HCT116 (cell line): Measurements from ENCODE around the gene AZIN2. TPM values are rescaled to one million over a fixed set of nuclear protein-coding genes. Genes with fewer than 3 reads are reported as not detected.

Experiments
- ATAC-seq: fragments of 200-7000 bp; cut with Tn5 transposase; 2 replicates; pipeline ENCODE4 v1.9.1; 2020; ENCODE audit warnings: mild to moderate bottlenecking, moderate library complexity
- BruUV-seq: library from RNA; stranded (reverse); fragments of 400-500 nt; replicated peaks from 2 replicates; lab custom pipeline; 2021; lab: Mats Ljungman, UMichigan
- CTCF ChIA-PET: fragments of 300-600 bp; sonication (Branson Sonifier 250); formaldehyde crosslinking; loops from one replicate; lab custom pipeline; 2021; ENCODE audit warnings: antibody characterized with exemption; lab: Charles Lee
- POLR2A ChIA-PET: fragments of 300-600, 350-600 bp; sonication (Branson Sonifier 250); formaldehyde crosslinking; loops from one replicate; lab custom pipeline; 2021; ENCODE audit warnings: antibody characterized with exemption; lab: Charles Lee
- RAD21 ChIA-PET, 2 experiments: fragments of 300-600 bp; sonication (Branson Sonifier 250); formaldehyde crosslinking; loops; one replicate each; lab custom pipeline; 2023; ENCODE audit warnings: low total read pairs in 2 of 2; ENCODE audit not compliant: uncharacterized antibody in 2 of 2, unreplicated experiment in 2 of 2, low non-redundant PET in 1 of 2; lab: Charles Lee
- DNase-seq: peaks from one replicate; pipeline ENCODE4 v3.0.0-alpha.2; 2010; ENCODE audit warnings: low read depth, low spot score
- H2AFZ ChIP-seq: fragments of 200-600 bp; shearing (Covaris generic), sonication (generic); 2 replicates; pipeline ENCODE4 v1.6.1; 2017; ENCODE audit warnings: low read depth, mixed run types, mixed read lengths, antibody characterized with exemption, low read length; ENCODE audit not compliant: poor library complexity, severe bottlenecking
- H3K27ac ChIP-seq: 2 replicates; pipeline ENCODE4 v1.5.1; 2012; ENCODE audit warnings: low read depth, low read length
- H3K27me3 ChIP-seq: fragments of 200-600 bp; sonication (generic); 2 replicates; pipeline ENCODE4 v1.6.1; 2016; ENCODE audit warnings: mixed run types, low read length, mixed read lengths; ENCODE audit not compliant: insufficient read depth
- H3K36me3 ChIP-seq, 2 experiments: fragments of 200-500 bp in 1 of 2; fragments of 200-600 bp in 1 of 2; sonication (Bioruptor generic) in 1 of 2; sonication (generic) in 1 of 2; 2 replicates each; pipeline versions ENCODE4 v1.5.1 to v1.6.1; 2014 to 2016; ENCODE audit warnings: low read length in 2 of 2, inconsistent platforms in 1 of 2, mixed read lengths in 1 of 2, mixed run types in 1 of 2; ENCODE audit not compliant: insufficient read depth in 2 of 2, control insufficient read depth in 1 of 2
- H3K4me1 ChIP-seq, 2 experiments: fragments of 200-600 bp in 1 of 2; sonication (generic) in 1 of 2; 2 replicates each; pipeline versions ENCODE4 v1.5.1 to v1.6.1; 2012 to 2017; ENCODE audit warnings: low read length in 2 of 2, inconsistent platforms in 1 of 2, mild to moderate bottlenecking in 1 of 2, mixed read lengths in 1 of 2, mixed run types in 1 of 2, moderate library complexity in 1 of 2; ENCODE audit not compliant: insufficient read depth in 2 of 2, control insufficient read depth in 1 of 2
- H3K4me2 ChIP-seq: fragments of 200-600 bp; sonication (generic); 2 replicates; pipeline ENCODE4 v1.6.1; 2017; ENCODE audit warnings: mixed run types, low read length, mixed read lengths
- H3K4me3 ChIP-seq, 2 experiments: fragments of 200-600 bp in 1 of 2; sonication (generic) in 1 of 2; replicated peaks in 1 of 2; 2 replicates each; pipeline ENCODE4 v1.5.1; 2011 to 2016; ENCODE audit warnings: low read length in 2 of 2, control low read depth in 1 of 2, low read depth in 1 of 2, mild to moderate bottlenecking in 1 of 2, mixed read lengths in 1 of 2, mixed run types in 1 of 2
- H3K79me2 ChIP-seq: fragments of 200-600 bp; sonication (generic); 2 replicates; pipeline ENCODE4 v1.6.1; 2017; ENCODE audit warnings: mild to moderate bottlenecking, mixed run types, low read length, moderate library complexity, mixed read lengths; ENCODE audit not compliant: insufficient read depth
- H3K9ac ChIP-seq: fragments of 200-600 bp; sonication (generic); 2 replicates; pipeline ENCODE4 v1.6.1; 2016; ENCODE audit warnings: low read length, mixed read lengths
- H3K9me2 ChIP-seq: fragments of 200-600 bp; sonication (generic), shearing (Covaris generic); 2 replicates; pipeline ENCODE4 v1.6.1; 2017; ENCODE audit warnings: mixed run types, mild to moderate bottlenecking, moderate library complexity; ENCODE audit not compliant: insufficient read depth
- H3K9me3 ChIP-seq, 2 experiments: fragments of 200-500 bp in 1 of 2; fragments of 200-600 bp in 1 of 2; sonication (Bioruptor generic) in 1 of 2; sonication (generic) in 1 of 2; 2 replicates each; pipeline ENCODE4 v1.6.1; 2014 to 2017; ENCODE audit warnings: low read length in 2 of 2, mixed read lengths in 2 of 2, inconsistent platforms in 1 of 2, low read depth in 1 of 2, mild to moderate bottlenecking in 1 of 2, mixed run types in 1 of 2, moderate library complexity in 1 of 2; ENCODE audit not compliant: control insufficient read depth in 1 of 2, insufficient read depth in 1 of 2
- H4K20me1 ChIP-seq: fragments of 200-600 bp; sonication (generic), shearing (Covaris generic); 2 replicates; pipeline ENCODE4 v1.6.1; 2017; ENCODE audit warnings: mixed run types, mild to moderate bottlenecking, moderate library complexity; ENCODE audit not compliant: insufficient read depth
- ELF1 ChIP-seq: IDR thresholded peaks from 2 replicates; pipeline ENCODE4 v1.6.1; 2012; ENCODE audit warnings: low read depth, borderline replicate concordance
- EZH2 ChIP-seq: fragments of 200-600 bp; sonication (generic); IDR thresholded peaks from 2 replicates; pipeline ENCODE4 v1.6.1; 2017; ENCODE audit warnings: antibody characterized with exemption, mixed run types
- FOSL1 ChIP-seq: IDR thresholded peaks from 2 replicates; pipeline ENCODE4 v1.6.1; 2012; ENCODE audit warnings: low read depth
- POLR2A ChIP-seq: IDR thresholded peaks from 2 replicates; pipeline ENCODE4 v1.7.0; 2011; ENCODE audit warnings: borderline replicate concordance; ENCODE audit not compliant: insufficient read depth, insufficient read length; ENCODE audit errors: extremely low read depth
- REST ChIP-seq: IDR thresholded peaks from 2 replicates; pipeline ENCODE4 v1.6.1; 2012; ENCODE audit warnings: low read depth
- SIN3A ChIP-seq: IDR thresholded peaks from 2 replicates; pipeline ENCODE4 v1.6.1; 2012; ENCODE audit warnings: low read depth
- SP1 ChIP-seq: IDR thresholded peaks from 2 replicates; pipeline ENCODE4 v1.6.1; 2012; ENCODE audit warnings: low read depth
- SRF ChIP-seq: IDR thresholded peaks from 2 replicates; pipeline ENCODE4 v1.6.1; 2012; ENCODE audit warnings: low read depth
- YY1 ChIP-seq: IDR thresholded peaks from 2 replicates; pipeline ENCODE4 v1.6.1; 2011; ENCODE audit warnings: low read length, low read depth, moderate library complexity, mild to moderate bottlenecking; ENCODE audit not compliant: insufficient replicate concordance; ENCODE audit errors: extremely low read depth
- ZBTB33 ChIP-seq: IDR thresholded peaks from 2 replicates; pipeline ENCODE4 v1.6.1; 2011; ENCODE audit warnings: mild to moderate bottlenecking, low read length, moderate library complexity; ENCODE audit not compliant: insufficient replicate concordance; ENCODE audit errors: extremely low read depth
- intact Hi-C: fragments of 100-400 bp; cut with micrococcal nuclease; formaldehyde crosslinking; loops from 2 replicates; pipeline ENCODE4 v1.10.0; 2022
- total RNA-seq: library from RNA; stranded (reverse); gene quantifications from one replicate; pipeline ENCODE4 v1.2.1, GENCODE V29; 2021; ENCODE audit not compliant: unreplicated experiment
- TF ChIP-seq, protein P1 (sequence below): IDR thresholded peaks from 2 replicates; pipeline ENCODE4 v1.6.1; 2012

Gene AZIN2
- total RNA-seq, 1 experiment from 2014 or later = 7.8 TPM

DNA sequence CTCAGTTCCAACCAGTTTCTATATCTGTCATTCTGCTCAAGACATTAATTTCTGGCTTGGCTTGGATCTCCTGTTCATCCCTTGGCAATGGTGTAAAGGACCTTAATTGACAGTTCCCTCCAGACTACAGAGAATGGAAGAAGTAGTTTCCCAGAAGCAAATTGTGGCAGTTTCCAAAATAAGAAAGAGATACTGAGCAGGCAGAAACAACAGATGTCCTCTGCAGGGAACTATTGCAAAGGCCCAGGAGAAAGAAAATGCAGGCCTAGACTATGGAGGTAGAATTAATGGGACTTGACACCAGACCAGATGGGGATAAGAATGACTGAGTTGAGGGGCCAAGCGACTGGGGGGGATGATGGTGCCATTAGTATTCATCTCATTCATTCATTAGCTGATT lies 38.1 kb upstream of the AZIN2 start:
- RAD21 ChIA-PET = no interaction called here
- POLR2A ChIA-PET = no interaction called here
- CTCF ChIA-PET = no interaction called here
- intact Hi-C loops = no loop called here
- Histone ChIP-seq H3K36me3 (no peaks in the 10 kb centered on the region), H3K27me3 (no peaks in the 10 kb centered on the region), H4K20me1 (no peaks in the 10 kb centered on the region)
- TF ChIP-seq SIN3A (no peak), ZBTB33 (no peak), REST (no peak), ELF1 (no peak), EZH2 (no peak), FOSL1 (no peak), SRF (no peak), POLR2A (no peak), SP1 (no peak), YY1 (no peak)
- TF ChIP-seq, protein P1, sequence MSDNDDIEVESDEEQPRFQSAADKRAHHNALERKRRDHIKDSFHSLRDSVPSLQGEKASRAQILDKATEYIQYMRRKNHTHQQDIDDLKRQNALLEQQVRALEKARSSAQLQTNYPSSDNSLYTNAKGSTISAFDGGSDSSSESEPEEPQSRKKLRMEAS = no peak
- TF ChIP-seq, all 23 proteins: peak for 0
- Histone ChIP-seq H2AFZ (no peak overlapping the region), H3K9me2 (no peaks in the 10 kb centered on the region), H3K27ac (no peak overlapping the region), H3K4me3 (no peak overlapping the region), H3K4me2 (no peak overlapping the region), H3K79me2 (no peaks in the 10 kb centered on the region), H3K4me1 (peaks cover 0 to 10% of the 10 kb centered on the region in 2 experiments; a peak in 3 of 4 replicates), H3K9me3 (no peaks in the 10 kb centered on the region), H3K9ac (no peak overlapping the region)
- no peak for DNase-seq
- no TSS peak for BruUV-seq
- no peak for ATAC-seq
